Right atrium auricular region (tissue), 2 donors: Measurements from ENCODE around the gene DUSP15. TPM values are rescaled to one million over a fixed set of nuclear protein-coding genes. Genes with fewer than 3 reads are reported as not detected.
A peak's percentile ranks its signal among the peaks of the same experiment; 100 is the strongest.

Experiments
- DNase-seq: peaks from one replicate; pipeline ENCODE4 v3.0.0-alpha.2; 2019; ENCODE audit warnings: low spot score
- H3K27ac ChIP-seq, 2 donors: fragments of 200-600 bp; sonication (generic); 1 replicate in 1 of 2; 2 replicates in 1 of 2; pipeline ENCODE4 v1.5.1; 2016 to 2019
- H3K27me3 ChIP-seq, 2 donors: fragments of 200-600 bp; sonication (generic); one replicate each; pipeline versions ENCODE4 v1.5.1 to v1.6.0; 2017 to 2019
- H3K36me3 ChIP-seq: fragments of 200-600 bp; sonication (generic); one replicate; pipeline ENCODE4 v1.5.1; 2016
- H3K4me1 ChIP-seq, 2 donors: fragments of 200-600 bp; sonication (generic); one replicate each; pipeline versions ENCODE4 v1.5.1 to v1.6.0; 2017 to 2019
- H3K4me3 ChIP-seq, 2 donors: fragments of 200-600 bp; sonication (generic); 1 replicate in 1 of 2; 2 replicates in 1 of 2; pipeline ENCODE4 v1.5.1; 2017 to 2019; ENCODE audit warnings: mild to moderate bottlenecking in 1 of 2, moderate library complexity in 1 of 2
- H3K9me3 ChIP-seq, 2 donors: fragments of 200-600 bp; sonication (generic); one replicate each; pipeline ENCODE4 v1.5.1; 2019
- total RNA-seq, 2 donors: library from RNA; depleted of rRNA; stranded (reverse); fragments of >200 nt; gene quantifications; one replicate each; pipeline ENCODE4 v1.1.0, GENCODE V29; 2016
- TF ChIP-seq, protein P1 (sequence below), 2 donors: fragments of 200-600 bp; sonication (generic); IDR thresholded peaks; one replicate each; pipeline ENCODE4 v1.5.1; 2019; ENCODE audit warnings: antibody characterized with exemption in 2 of 2

The DUSP15 gene
- total RNA-seq, 2 donors from 2014 or later: 8.8 to 11.6 TPM

GRCh38 chr20:31822421-31823330 lies 47.7 kb downstream of the DUSP15 start:
- TF ChIP-seq, protein P1, sequence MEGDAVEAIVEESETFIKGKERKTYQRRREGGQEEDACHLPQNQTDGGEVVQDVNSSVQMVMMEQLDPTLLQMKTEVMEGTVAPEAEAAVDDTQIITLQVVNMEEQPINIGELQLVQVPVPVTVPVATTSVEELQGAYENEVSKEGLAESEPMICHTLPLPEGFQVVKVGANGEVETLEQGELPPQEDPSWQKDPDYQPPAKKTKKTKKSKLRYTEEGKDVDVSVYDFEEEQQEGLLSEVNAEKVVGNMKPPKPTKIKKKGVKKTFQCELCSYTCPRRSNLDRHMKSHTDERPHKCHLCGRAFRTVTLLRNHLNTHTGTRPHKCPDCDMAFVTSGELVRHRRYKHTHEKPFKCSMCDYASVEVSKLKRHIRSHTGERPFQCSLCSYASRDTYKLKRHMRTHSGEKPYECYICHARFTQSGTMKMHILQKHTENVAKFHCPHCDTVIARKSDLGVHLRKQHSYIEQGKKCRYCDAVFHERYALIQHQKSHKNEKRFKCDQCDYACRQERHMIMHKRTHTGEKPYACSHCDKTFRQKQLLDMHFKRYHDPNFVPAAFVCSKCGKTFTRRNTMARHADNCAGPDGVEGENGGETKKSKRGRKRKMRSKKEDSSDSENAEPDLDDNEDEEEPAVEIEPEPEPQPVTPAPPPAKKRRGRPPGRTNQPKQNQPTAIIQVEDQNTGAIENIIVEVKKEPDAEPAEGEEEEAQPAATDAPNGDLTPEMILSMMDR (IDR thresholded peaks at IDR 0.05): peak; percentile 97 to 99
- peak overlapping the region; percentile 61 to 62 for H3K27ac ChIP-seq
- H3K36me3 ChIP-seq: no peaks in the 10 kb centered on the region
- peak; percentile 77 for DNase-seq
- no peaks in the 10 kb centered on the region for H3K9me3 ChIP-seq
- peaks cover 0 to 10% of the 10 kb centered on the region in 2 donors for H3K4me1 ChIP-seq
- peak overlapping the region in 1 of 2 donors; percentile 18 for H3K4me3 ChIP-seq
- no peaks in the 10 kb centered on the region for H3K27me3 ChIP-seq

DNA sequence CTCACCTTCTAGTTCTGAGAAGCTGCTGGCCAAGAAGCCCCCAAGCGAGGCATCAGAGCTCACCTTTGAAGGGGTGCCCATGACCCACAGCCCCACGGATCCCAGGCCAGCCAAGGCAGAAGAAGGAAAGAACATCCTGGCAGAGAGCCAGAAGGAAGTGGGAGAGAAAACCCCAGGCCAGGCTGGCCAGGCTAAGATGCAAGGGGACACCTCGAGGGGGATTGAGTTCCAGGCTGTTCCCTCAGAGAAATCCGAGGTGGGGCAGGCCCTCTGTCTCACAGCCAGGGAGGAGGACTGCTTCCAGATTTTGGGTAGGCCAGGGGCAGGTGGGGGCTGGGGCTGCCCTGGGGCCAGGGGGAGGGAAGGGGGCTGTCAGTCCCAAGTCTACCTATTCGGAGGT lies 48.9 kb downstream of the DUSP15 start:
- H3K4me1 ChIP-seq: peaks cover 0 to 10% of the 10 kb centered on the region in 2 donors
- H3K36me3 ChIP-seq: no peaks in the 10 kb centered on the region
- TF ChIP-seq, protein P1 (IDR thresholded peaks at IDR 0.05): no peak
- no peak overlapping the region for H3K4me3 ChIP-seq
- H3K27ac ChIP-seq: no peak overlapping the region
- no peaks in the 10 kb centered on the region for H3K27me3 ChIP-seq
- no peak for DNase-seq
- H3K9me3 ChIP-seq: no peaks in the 10 kb centered on the region

DNA sequence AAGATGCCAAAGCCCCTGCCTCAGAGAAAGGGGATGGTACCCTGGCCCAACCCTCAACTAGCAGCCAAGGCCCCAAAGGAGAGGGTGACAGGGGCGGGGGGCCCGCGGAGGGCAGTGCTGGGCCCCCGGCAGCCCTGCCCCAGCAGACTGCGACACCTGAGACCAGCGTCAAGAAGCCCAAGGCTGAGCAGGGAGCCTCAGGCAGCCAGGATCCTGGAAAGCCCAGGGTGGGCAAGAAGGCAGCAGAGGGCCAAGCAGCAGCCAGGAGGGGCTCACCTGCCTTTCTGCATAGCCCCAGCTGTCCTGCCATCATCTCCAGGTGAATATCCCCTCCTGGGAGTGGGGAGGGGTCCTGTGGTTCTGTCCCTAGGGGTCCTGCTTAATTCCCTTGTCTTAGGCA lies 50.1 kb downstream of the DUSP15 start:
- Histone ChIP-seq H3K27me3 (no peaks in the 10 kb centered on the region), H3K4me3 (no peak overlapping the region), H3K9me3 (no peaks in the 10 kb centered on the region), H3K36me3 (no peaks in the 10 kb centered on the region), H3K27ac (no peak overlapping the region), H3K4me1 (peaks cover 0 to 17% of the 10 kb centered on the region in 2 donors)
- TF ChIP-seq, protein P1 (IDR thresholded peaks at IDR 0.05): no peak
- no peak for DNase-seq

- Histone ChIP-seq H3K36me3 (no peaks in the 10 kb centered on the region), H3K4me1 (peaks cover 0 to 20% of the 10 kb centered on the region in 2 donors), H3K4me3 (no peak within 1 kb of the TSS), H3K27me3 (no peaks in the 10 kb centered on the region), H3K27ac (peak within 1 kb of the TSS; percentile 6 to 46), H3K9me3 (no peaks in the 10 kb centered on the region)
- no peak for DNase-seq
- TF ChIP-seq, protein P1 (IDR thresholded peaks at IDR 0.05): no peak
Measured at GRCh38 chr20:31819083-31819784, 51.1 kb downstream of the DUSP15 start, which contains the start of gene MYLK2. MYLK2 (plus strand) TSS chr20:31819356; CDS start chr20:31819581, 225 bp downstream.

DNA sequence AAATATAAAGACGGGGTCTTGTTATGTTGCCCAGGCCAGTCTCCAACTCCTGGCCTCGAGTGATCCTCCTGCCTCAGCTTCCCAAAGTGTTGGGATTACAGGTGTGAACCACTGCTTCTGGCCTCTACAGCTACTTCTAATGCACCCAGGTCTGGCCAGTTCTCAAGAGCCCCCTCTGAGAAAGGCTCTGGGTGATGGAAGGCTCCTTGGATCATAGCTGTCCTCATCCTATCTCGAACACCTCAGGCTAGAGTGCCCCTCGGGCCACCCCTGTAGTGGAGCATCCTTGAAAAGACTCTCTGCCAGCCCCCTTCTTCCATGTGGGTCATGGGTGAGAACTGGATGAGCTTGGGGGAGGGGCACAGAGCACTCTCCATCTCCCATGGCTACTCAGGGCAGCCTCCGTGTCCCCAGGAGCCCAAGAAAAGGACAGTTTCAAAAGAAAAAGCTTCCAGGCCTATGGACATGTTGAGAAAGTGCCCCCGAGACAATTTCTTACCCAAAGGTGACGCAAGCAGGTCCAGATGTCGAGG lies 51.9 kb downstream of the DUSP15 start:
- Histone ChIP-seq H3K4me3 (no peak overlapping the region), H3K27ac (peak overlapping the region; percentile 6 to 46), H3K36me3 (no peaks in the 10 kb centered on the region), H3K4me1 (peaks cover 0 to 23% of the 10 kb centered on the region in 2 donors), H3K9me3 (no peaks in the 10 kb centered on the region), H3K27me3 (no peaks in the 10 kb centered on the region)
- DNase-seq: no peak
- TF ChIP-seq, protein P1 (IDR thresholded peaks at IDR 0.05): no peak
